Cardiac muscle cell (in vitro differentiated cells and primary cell): ENCODE results near the gene MIAT. TPM values are rescaled to one million over a fixed set of nuclear protein-coding genes. Genes with fewer than 3 reads are reported as not detected.

Experiments used
- DNase-seq, 2 donors: peaks; one replicate each; pipeline versions ENCODE4 v3.0.0 to v3.0.0-alpha.2; 2010 to 2017; ENCODE audit warnings: low read depth in 1 of 2, low spot score in 1 of 2
- H3K27ac ChIP-seq: fragments of 200-600 bp; sonication (generic); 2 replicates; pipeline ENCODE4 v1.5.1; 2016
- H3K27me3 ChIP-seq: fragments of 200-600 bp; sonication (generic); 2 replicates; pipeline ENCODE4 v1.6.0; 2016; ENCODE audit warnings: control low read depth
- H3K36me3 ChIP-seq: fragments of 200-600 bp; sonication (generic); 2 replicates; pipeline ENCODE4 v1.5.1; 2016; ENCODE audit warnings: control low read depth
- H3K4me1 ChIP-seq: fragments of 200-600 bp; sonication (generic); 2 replicates; pipeline ENCODE4 v1.8.1; 2017; ENCODE audit warnings: low read depth, mild to moderate bottlenecking, mixed run types
- H3K4me3 ChIP-seq: fragments of 200-600 bp; sonication (generic); 2 replicates; pipeline ENCODE4 v1.5.1; 2016; ENCODE audit warnings: mild to moderate bottlenecking
- H3K9me3 ChIP-seq: fragments of 200-600 bp; sonication (generic); 2 replicates; pipeline ENCODE4 v1.5.1; 2017; ENCODE audit warnings: low read depth, mild to moderate bottlenecking, control low read depth
- polyA plus RNA-seq: library from polyadenylated mRNA; unstranded; fragments of >200 nt; fragmentation: Nextera tagmentation; extraction: Ambion mirVana; gene quantifications from 2 replicates; pipeline ENCODE4 v1.2.1, GENCODE V29; 2016
- total RNA-seq: library from RNA; depleted of rRNA; stranded (reverse); fragments of >200 nt; gene quantifications from 2 replicates; pipeline ENCODE4 v1.2.3, GENCODE V29; 2016
- TF ChIP-seq, protein P1 (sequence below): IDR thresholded peaks from 2 replicates; pipeline ENCODE4 v1.5.1; 2012; ENCODE audit warnings: low read depth, mild to moderate bottlenecking, low read length

MIAT gene
- total and polyA plus RNA-seq, 2 experiments from 2014 or later: 0.11 to 0.66 TPM

DNA sequence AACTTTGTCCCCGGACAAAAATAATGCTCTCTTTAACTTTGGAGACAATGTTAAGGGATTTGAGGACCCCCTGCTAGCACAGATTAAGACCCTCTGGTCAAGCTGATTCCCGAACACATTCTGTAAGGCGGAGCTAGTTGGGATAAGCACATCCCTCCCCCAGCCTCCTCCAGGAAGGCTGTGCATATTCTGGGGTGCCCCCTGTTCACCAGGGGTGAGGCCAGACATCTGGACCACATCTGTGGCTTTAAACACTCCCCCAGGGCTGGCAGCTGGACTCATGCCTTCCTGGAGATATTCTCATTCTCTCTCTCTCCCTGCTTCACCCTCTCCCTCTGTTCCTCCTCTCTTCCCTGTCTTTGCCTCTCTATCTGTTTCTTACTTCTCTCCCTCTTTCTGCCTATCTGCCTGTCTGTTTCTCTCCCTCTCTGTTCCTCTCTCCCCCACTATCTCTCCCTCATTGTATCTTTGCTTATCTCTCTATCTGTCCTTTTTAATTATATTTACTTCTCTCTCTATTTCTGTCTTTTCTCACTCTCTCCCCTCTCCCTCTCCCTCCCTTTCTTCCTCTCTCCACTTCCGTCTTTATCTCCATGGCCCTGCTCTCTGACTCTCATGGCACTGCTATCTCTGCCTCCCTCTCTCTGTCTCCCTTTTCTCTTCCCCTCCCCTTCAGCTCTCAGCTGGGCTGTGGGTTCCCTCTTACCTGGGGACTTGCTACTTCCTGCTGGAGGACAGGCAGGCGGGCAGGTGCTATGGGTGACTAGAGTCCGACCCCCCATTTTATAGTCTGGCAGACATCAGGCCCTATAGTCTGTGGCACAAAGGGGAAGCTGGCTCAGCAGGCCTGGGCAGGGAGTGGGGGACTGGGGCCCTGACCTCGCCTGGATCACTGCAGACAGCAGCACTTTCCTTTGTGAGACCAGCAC, 39.9 kb upstream of the MIAT start, which contains the start of gene CRYBB1:
CRYBB1 (minus strand) TSS at position 757 of the 929 bp plus-strand sequence. CDS start 1,708 bp downstream, outside the sequence.
- Histone ChIP-seq H3K27ac (no peak within 1 kb of the TSS), H3K9me3 (no peaks in the 10 kb centered on the region), H3K27me3 (peaks cover 11% of the 10 kb centered on the region), H3K4me3 (no peak within 1 kb of the TSS), H3K36me3 (no peaks in the 10 kb centered on the region), H3K4me1 (peaks cover 9% of the 10 kb centered on the region)
- DNase-seq: peak in 1 of 2 donors; percentile 40
- TF ChIP-seq, protein P1, sequence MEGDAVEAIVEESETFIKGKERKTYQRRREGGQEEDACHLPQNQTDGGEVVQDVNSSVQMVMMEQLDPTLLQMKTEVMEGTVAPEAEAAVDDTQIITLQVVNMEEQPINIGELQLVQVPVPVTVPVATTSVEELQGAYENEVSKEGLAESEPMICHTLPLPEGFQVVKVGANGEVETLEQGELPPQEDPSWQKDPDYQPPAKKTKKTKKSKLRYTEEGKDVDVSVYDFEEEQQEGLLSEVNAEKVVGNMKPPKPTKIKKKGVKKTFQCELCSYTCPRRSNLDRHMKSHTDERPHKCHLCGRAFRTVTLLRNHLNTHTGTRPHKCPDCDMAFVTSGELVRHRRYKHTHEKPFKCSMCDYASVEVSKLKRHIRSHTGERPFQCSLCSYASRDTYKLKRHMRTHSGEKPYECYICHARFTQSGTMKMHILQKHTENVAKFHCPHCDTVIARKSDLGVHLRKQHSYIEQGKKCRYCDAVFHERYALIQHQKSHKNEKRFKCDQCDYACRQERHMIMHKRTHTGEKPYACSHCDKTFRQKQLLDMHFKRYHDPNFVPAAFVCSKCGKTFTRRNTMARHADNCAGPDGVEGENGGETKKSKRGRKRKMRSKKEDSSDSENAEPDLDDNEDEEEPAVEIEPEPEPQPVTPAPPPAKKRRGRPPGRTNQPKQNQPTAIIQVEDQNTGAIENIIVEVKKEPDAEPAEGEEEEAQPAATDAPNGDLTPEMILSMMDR: no peak

DNA sequence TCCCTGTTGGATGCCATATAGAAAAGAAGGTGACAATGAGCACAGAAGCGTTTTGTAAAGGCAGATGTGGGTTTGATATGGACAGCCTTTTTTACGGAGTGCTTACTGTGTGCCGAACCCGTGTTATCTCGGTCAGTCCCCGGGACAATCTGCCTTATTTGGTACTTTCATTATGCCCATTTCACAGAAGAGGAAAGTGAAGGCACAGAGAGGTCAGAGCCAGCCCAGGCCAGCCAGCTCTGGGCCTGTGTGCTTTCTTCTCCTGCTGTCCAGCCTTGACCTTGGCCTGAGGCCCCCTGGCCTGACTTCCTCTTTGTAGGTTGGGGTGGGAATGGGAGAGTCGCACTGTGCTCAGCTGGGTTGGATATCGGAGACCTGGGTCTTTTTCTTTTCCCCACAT, 38.9 kb upstream of the MIAT start:
- no peak for DNase-seq
- Histone ChIP-seq H3K27ac (no peak overlapping the region), H3K9me3 (no peaks in the 10 kb centered on the region), H3K4me1 (peaks cover 9% of the 10 kb centered on the region), H3K4me3 (no peak overlapping the region), H3K36me3 (no peaks in the 10 kb centered on the region), H3K27me3 (peaks cover 11% of the 10 kb centered on the region)
- TF ChIP-seq, protein P1: no peak

DNA sequence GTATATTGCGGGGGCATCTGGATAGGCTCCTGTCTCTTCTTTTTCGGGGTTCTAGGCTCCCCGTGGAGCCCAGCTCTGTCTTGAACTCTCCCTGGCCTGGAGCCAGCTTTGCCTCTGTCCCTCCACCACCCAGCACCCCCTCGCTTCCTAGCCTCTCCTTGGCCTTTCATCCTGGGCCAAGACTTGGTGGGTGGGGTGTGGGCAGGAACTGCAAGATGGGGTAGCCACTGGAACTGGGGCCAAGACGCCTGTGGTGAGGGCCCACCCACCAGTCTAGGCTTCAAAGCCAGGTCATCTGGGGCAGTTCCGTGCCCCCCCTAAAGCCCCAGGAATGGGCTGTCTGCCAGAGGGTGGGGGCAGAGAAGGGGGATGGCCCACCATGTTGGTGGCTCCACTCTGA, 37.9 kb upstream of the MIAT start:
- peaks cover 3% of the 10 kb centered on the region for H3K27me3 ChIP-seq
- no peak overlapping the region for H3K27ac ChIP-seq
- TF ChIP-seq, protein P1: no peak
- peaks cover 9% of the 10 kb centered on the region for H3K4me1 ChIP-seq
- H3K36me3 ChIP-seq: no peaks in the 10 kb centered on the region
- no peaks in the 10 kb centered on the region for H3K9me3 ChIP-seq
- H3K4me3 ChIP-seq: no peak overlapping the region
- no peak for DNase-seq

DNA sequence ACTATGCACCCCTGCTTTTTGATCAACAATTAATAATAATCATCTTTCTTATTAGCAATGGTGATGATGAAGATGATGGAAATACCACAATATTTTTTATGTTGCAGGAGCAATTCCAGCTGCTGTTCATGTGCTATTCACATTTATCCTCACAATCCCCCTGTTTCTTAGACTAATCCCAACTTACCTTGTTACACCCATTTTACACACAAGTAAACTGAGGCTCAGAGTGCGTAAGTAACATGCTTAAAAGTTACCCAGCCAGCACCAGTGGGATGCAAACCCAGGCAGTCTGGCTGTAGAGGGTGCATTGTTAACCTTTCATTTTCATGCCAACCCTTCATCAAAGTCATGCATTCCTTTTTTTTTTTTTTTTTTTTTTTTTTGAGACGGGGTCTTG, 37.2 kb upstream of the MIAT start:
- Histone ChIP-seq H3K4me3 (no peak overlapping the region), H3K27ac (no peak overlapping the region), H3K36me3 (no peaks in the 10 kb centered on the region), H3K4me1 (peaks cover 9% of the 10 kb centered on the region), H3K9me3 (no peaks in the 10 kb centered on the region), H3K27me3 (no peaks in the 10 kb centered on the region)
- TF ChIP-seq, protein P1: no peak
- DNase-seq: no peak

DNA sequence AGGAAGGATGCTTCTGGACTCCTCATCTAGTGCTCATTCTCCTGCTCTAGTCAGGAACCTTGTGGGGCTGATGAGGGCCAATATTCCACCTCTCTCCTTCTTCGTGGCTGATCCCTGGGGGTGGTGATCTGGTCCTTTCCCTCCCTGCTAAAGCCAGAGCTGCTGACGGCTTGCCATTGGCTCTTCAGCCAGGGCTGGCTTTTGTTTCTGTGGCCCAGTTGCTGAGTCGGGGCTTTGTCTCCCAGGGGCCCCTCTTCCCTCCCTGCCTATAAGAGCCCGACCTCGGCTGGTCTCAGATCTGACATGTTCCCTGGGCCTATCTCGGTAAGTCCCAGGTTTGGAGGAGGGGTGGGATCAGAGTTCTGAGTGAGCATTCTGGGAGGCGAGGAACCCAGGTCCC, 35.7 kb upstream of the MIAT start, which contains the start of gene CRYBA4:
CRYBA4 (plus strand) TSS at position 301 of the 400 bp plus-strand sequence. CDS start 634 bp downstream, outside the sequence.
- Histone ChIP-seq H3K4me3 (no peak within 1 kb of the TSS), H3K27me3 (no peaks in the 10 kb centered on the region), H3K27ac (no peak within 1 kb of the TSS), H3K9me3 (no peaks in the 10 kb centered on the region), H3K36me3 (no peaks in the 10 kb centered on the region), H3K4me1 (peaks cover 9% of the 10 kb centered on the region)
- no peak for DNase-seq
- TF ChIP-seq, protein P1: no peak
